Nephron progenitor cell (in vitro differentiated cells): ENCODE results near the gene KRTAP5-4.
"Not testable (repeated sequence)": the region's sequence is repeated elsewhere in the genome, so short reads cannot be mapped to it uniquely, and the experiment has no call there.

Experiments used
- DNase-seq: peaks from one replicate; pipeline ENCODE4 v3.0.0; 2021
- H3K27ac Mint-ChIP-seq: 2 replicates; pipeline ENCODE4 v1.8.0; 2021; ENCODE audit warnings: mild to moderate bottlenecking, moderate library complexity, mixed read lengths
- H3K27me3 Mint-ChIP-seq: 2 replicates; pipeline ENCODE4 v1.8.0; 2021; ENCODE audit warnings: mild to moderate bottlenecking, low read depth, mixed read lengths; ENCODE audit not compliant: poor library complexity
- H3K36me3 Mint-ChIP-seq: 2 replicates; pipeline ENCODE4 v1.8.0; 2021; ENCODE audit warnings: low read depth, mixed read lengths
- H3K4me1 Mint-ChIP-seq: 2 replicates; pipeline ENCODE4 v1.8.0; 2021; ENCODE audit warnings: mixed read lengths
- H3K4me3 Mint-ChIP-seq: 2 replicates; pipeline ENCODE4 v1.8.0; 2021; ENCODE audit warnings: mild to moderate bottlenecking, moderate library complexity, mixed read lengths
- H3K9me3 Mint-ChIP-seq: 2 replicates; pipeline ENCODE4 v1.8.0; 2021; ENCODE audit warnings: mild to moderate bottlenecking, moderate library complexity, mixed read lengths
- TF ChIP-seq, protein P1 (sequence below): fragments of 200-600 bp; sonication (generic); IDR thresholded peaks from 2 replicates; pipeline ENCODE4 v1.5.0; 2021; ENCODE audit warnings: antibody characterized with exemption

KRTAP5-4 gene

DNA sequence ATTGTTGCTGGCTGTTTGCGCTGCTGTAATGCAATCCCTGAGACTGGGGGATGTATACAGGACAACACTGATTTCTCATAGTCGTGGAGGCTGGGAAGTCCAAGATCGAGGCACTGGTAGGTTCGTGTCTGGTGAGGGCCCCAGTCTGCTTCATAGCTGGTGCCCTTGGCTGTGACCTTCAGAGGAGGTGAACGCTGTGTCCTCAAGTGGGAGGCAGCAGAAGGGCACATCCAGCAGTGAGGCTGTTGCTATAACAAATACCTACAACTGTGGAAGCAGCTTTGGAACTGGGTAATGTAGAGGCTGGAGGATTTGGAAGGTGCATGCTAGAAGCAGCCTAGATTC is 29.0 kb upstream of the KRTAP5-4 start:
- Mint-ChIP-seq H3K27me3 (peaks cover 21% of the 10 kb centered on the region), H3K9me3 (no peaks in the 10 kb centered on the region), H3K4me3 (no peak overlapping the region), H3K27ac (no peak overlapping the region), H3K4me1 (peaks cover 22% of the 10 kb centered on the region), H3K36me3 (no peaks in the 10 kb centered on the region)
- DNase-seq: no peak
- TF ChIP-seq, protein P1, sequence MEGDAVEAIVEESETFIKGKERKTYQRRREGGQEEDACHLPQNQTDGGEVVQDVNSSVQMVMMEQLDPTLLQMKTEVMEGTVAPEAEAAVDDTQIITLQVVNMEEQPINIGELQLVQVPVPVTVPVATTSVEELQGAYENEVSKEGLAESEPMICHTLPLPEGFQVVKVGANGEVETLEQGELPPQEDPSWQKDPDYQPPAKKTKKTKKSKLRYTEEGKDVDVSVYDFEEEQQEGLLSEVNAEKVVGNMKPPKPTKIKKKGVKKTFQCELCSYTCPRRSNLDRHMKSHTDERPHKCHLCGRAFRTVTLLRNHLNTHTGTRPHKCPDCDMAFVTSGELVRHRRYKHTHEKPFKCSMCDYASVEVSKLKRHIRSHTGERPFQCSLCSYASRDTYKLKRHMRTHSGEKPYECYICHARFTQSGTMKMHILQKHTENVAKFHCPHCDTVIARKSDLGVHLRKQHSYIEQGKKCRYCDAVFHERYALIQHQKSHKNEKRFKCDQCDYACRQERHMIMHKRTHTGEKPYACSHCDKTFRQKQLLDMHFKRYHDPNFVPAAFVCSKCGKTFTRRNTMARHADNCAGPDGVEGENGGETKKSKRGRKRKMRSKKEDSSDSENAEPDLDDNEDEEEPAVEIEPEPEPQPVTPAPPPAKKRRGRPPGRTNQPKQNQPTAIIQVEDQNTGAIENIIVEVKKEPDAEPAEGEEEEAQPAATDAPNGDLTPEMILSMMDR: no peak

DNA sequence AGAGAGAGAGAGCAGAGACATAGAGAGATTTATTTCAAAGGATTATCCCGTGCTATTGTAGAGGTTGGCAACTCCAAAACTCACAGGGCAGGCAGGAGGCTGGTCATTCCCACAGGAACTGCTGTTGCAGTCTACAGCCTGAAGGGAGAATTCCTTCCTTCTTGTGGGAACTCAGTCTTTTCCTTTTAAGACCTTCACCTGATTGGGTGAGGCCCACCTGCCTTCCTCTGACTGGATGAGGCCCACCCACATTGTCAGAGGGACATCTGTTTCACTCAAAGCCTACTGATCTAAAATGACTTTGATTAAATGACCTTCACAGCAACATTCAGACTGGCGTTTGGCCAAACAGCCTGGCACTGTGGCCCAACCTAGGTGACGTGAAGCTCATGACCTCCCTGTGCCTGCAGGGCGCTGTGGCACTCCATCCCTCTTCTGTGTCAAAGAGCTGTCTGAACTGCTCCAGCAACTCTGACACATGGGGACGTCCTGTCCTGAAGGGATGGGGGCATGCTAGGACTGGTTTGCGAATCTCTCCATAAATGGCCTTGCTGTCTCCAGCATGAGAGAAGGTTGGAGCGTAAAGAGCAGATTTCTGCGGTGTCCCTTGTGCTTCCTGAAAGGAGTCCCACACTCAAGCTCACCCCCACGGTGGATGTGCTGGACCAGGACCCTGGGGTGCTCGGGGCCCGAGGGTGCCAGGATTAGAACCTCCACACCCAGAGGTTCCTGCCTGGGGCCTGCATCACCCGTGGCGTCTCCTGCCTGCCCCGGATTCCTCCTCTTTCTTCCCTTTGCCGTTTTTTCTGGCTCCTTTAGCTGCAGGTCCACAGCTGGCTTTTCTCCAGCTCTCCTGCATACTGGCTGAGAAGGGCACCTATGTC is 28.3 kb upstream of the KRTAP5-4 start:
- DNase-seq: no peak
- H3K27ac Mint-ChIP-seq: no peak overlapping the region
- TF ChIP-seq, protein P1: no peak
- no peaks in the 10 kb centered on the region for H3K36me3 Mint-ChIP-seq
- H3K4me1 Mint-ChIP-seq: peaks cover 17% of the 10 kb centered on the region
- peaks cover 22% of the 10 kb centered on the region for H3K27me3 Mint-ChIP-seq
- H3K4me3 Mint-ChIP-seq: no peak overlapping the region
- H3K9me3 Mint-ChIP-seq: no peaks in the 10 kb centered on the region

GRCh38 chr11:1648653-1649420 is 26.9 kb upstream of the KRTAP5-4 start:
- Mint-ChIP-seq H3K36me3 (no peaks in the 10 kb centered on the region), H3K4me3 (no peak overlapping the region), H3K9me3 (no peaks in the 10 kb centered on the region), H3K4me1 (peaks cover 13% of the 10 kb centered on the region), H3K27ac (no peak overlapping the region), H3K27me3 (peaks cover 26% of the 10 kb centered on the region)
- no peak for DNase-seq
- TF ChIP-seq, protein P1: no peak

GRCh38 chr11:1647901-1648652 is 26.1 kb upstream of the KRTAP5-4 start:
- no peak for DNase-seq
- no peak overlapping the region for H3K4me3 Mint-ChIP-seq
- no peaks in the 10 kb centered on the region for H3K9me3 Mint-ChIP-seq
- TF ChIP-seq, protein P1: no peak
- no peaks in the 10 kb centered on the region for H3K36me3 Mint-ChIP-seq
- H3K4me1 Mint-ChIP-seq: peaks cover 11% of the 10 kb centered on the region
- H3K27me3 Mint-ChIP-seq: peaks cover 23% of the 10 kb centered on the region
- H3K27ac Mint-ChIP-seq: no peak overlapping the region

GRCh38 chr11:1646540-1646939 is 24.6 kb upstream of the KRTAP5-4 start:
- not testable (repeated sequence) for H3K4me1 Mint-ChIP-seq, H3K36me3 Mint-ChIP-seq, H3K4me3 Mint-ChIP-seq, H3K27ac Mint-ChIP-seq, DNase-seq, H3K9me3 Mint-ChIP-seq
- peaks cover 26% of the 10 kb centered on the region for H3K27me3 Mint-ChIP-seq

DNA sequence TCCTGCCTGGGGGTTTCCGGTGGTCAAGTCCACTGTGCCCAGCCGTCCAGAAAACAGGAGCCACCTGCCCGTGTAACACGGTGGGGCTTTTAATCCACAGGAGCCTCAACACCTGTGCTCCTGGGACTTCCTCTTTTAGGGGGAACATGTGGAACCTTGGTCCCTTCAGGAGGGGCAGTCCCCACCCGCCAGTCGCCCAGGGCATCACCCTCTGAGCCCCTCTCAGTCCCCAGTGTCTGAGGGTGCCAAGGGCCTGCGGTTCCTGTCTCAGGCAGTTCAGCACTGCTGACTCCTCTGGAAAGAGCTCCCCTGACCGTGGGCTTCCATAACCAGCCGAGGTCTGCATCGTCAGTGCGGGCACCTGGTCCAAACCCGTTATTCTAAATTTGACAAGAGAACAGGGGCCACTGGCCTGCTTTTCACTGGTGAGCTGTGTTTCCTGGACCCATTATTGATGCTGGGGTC is 23.5 kb upstream of the KRTAP5-4 start:
- no peaks in the 10 kb centered on the region for H3K9me3 Mint-ChIP-seq
- no peaks in the 10 kb centered on the region for H3K36me3 Mint-ChIP-seq
- TF ChIP-seq, protein P1: no peak
- no peak overlapping the region for H3K4me3 Mint-ChIP-seq
- H3K27me3 Mint-ChIP-seq: peaks cover 25% of the 10 kb centered on the region
- H3K4me1 Mint-ChIP-seq: peaks cover 8% of the 10 kb centered on the region
- DNase-seq: no peak
- H3K27ac Mint-ChIP-seq: no peak overlapping the region
